Common myeloid progenitor, CD34-positive (primary cell): ENCODE data around the gene IER5.

Experiments used
- CTCF ChIA-PET: fragments of 350-600 bp; sonication (Branson Sonifier 250); formaldehyde crosslinking; loops from one replicate; lab custom pipeline; 2021; ENCODE audit warnings: antibody characterized with exemption; lab: Charles Lee
- POLR2A ChIA-PET: fragments of 350-600 bp; sonication (Branson Sonifier 250); formaldehyde crosslinking; loops from one replicate; lab custom pipeline; 2021; ENCODE audit warnings: antibody characterized with exemption; lab: Charles Lee
- DNase-seq, 3 donors: peaks; one replicate each; pipeline versions ENCODE4 v3.0.0 to v3.0.0-alpha.2; 2013
- H3K27ac ChIP-seq, 2 experiments: 1 replicate in 1 of 2; 2 replicates in 1 of 2; pipeline ENCODE4 v1.7.0; 2013; ENCODE audit warnings: inconsistent platforms in 2 of 2, low read length in 2 of 2, mild to moderate bottlenecking in 2 of 2, low read depth in 1 of 2, moderate library complexity in 1 of 2; ENCODE audit not compliant: severe bottlenecking in 2 of 2, insufficient read depth in 1 of 2, poor library complexity in 1 of 2
- H3K27me3 ChIP-seq, 5 experiments: replicated peaks in 2 of 5; 1 replicate in 3 of 5; 2 replicates in 2 of 5; pipeline versions ENCODE4 v1.6.1 to v1.7.0; 2013; ENCODE audit warnings: low read length in 4 of 5, mild to moderate bottlenecking in 2 of 5, moderate library complexity in 2 of 5, inconsistent platforms in 1 of 5; ENCODE audit not compliant: insufficient read depth in 5 of 5, control insufficient read depth in 4 of 5
- H3K36me3 ChIP-seq, 4 experiments: 1 replicate in 2 of 4; 2 replicates in 2 of 4; pipeline versions ENCODE4 v1.6.1 to v1.7.0; 2013; ENCODE audit warnings: low read length in 3 of 4, control low read depth in 1 of 4, mild to moderate bottlenecking in 1 of 4; ENCODE audit not compliant: control insufficient read depth in 4 of 4, insufficient read depth in 4 of 4
- H3K4me1 ChIP-seq, 4 experiments: 1 replicate in 3 of 4; 2 replicates in 1 of 4; pipeline versions ENCODE4 v1.6.1 to v1.7.1; 2013; ENCODE audit warnings: low read length in 3 of 4, mild to moderate bottlenecking in 3 of 4, control low read depth in 1 of 4, inconsistent platforms in 1 of 4, moderate library complexity in 1 of 4; ENCODE audit not compliant: control insufficient read depth in 4 of 4, insufficient read depth in 4 of 4; ENCODE audit errors: control extremely low read depth in 1 of 4
- H3K4me3 ChIP-seq, 7 experiments: 1 replicate in 4 of 7; 2 replicates in 3 of 7; pipeline versions ENCODE4 v1.5.1 to v1.7.0; 2013; ENCODE audit warnings: mild to moderate bottlenecking in 7 of 7, low read length in 6 of 7, moderate library complexity in 6 of 7, inconsistent platforms in 2 of 7, low read depth in 2 of 7, control low read depth in 1 of 7; ENCODE audit not compliant: insufficient read depth in 4 of 7, control insufficient read depth in 1 of 7; ENCODE audit errors: extremely low read depth in 1 of 7
- H3K9me3 ChIP-seq, 5 experiments: 1 replicate in 4 of 5; 2 replicates in 1 of 5; pipeline versions ENCODE4 v1.6.1 to v1.7.1; 2013; ENCODE audit warnings: low read length in 4 of 5, mild to moderate bottlenecking in 2 of 5, inconsistent platforms in 1 of 5, low read depth in 1 of 5, moderate library complexity in 1 of 5; ENCODE audit not compliant: control insufficient read depth in 4 of 5, insufficient read depth in 2 of 5; ENCODE audit errors: control extremely low read depth in 1 of 5
- WGBS: methylation state at CpG from one replicate; pipeline ENCODE4 v1.1.5; 2013; ENCODE audit not compliant: insufficient coverage; 5-methylcytosine and 5-hydroxymethylcytosine counted together

Gene IER5

GRCh38 chr1:181076852-181077251, 11.6 kb upstream of the IER5 start:
- WGBS = 100% methylated on average over 2 of the region's 3 CpGs
- DNase-seq = no peak
- Histone ChIP-seq H3K27ac (no peak overlapping the region), H3K9me3 (peaks cover 0 to 2% (median 0%) of the 10 kb centered on the region in 5 experiments), H3K4me1 (peaks cover 0 to 20% (median 0%) of the 10 kb centered on the region in 4 experiments), H3K36me3 (no peaks in the 10 kb centered on the region), H3K4me3 (no peak overlapping the region), H3K27me3 (no peaks in the 10 kb centered on the region)
- POLR2A ChIA-PET = no interaction called here
- CTCF ChIA-PET = interaction anchor here (1.5 to 2.5 kb wide), 2 partner anchors 13 to 65 kb away, joined by 3 to 13 read pairs; no protein-coding TSS in a partner anchor

GRCh38 chr1:181077576-181078242, 10.8 kb upstream of the IER5 start:
- peaks cover 0 to 2% (median 0%) of the 10 kb centered on the region in 5 experiments for H3K9me3 ChIP-seq
- H3K36me3 ChIP-seq = no peaks in the 10 kb centered on the region
- no peak overlapping the region for H3K27ac ChIP-seq
- WGBS = 90% methylated on average over 6 of the region's 7 CpGs
- H3K4me1 ChIP-seq = peaks cover 0 to 20% (median 0%) of the 10 kb centered on the region in 4 experiments
- H3K27me3 ChIP-seq = no peaks in the 10 kb centered on the region
- ChIA-PET POLR2A (interaction anchor here (0.7 kb wide), 1 partner anchor 11 kb away, joined by 3 read pairs; no protein-coding TSS in a partner anchor), CTCF (interaction anchor here (0.7 kb wide), 1 partner anchor 64 kb away, joined by 3 read pairs; no protein-coding TSS in a partner anchor)
- no peak overlapping the region for H3K4me3 ChIP-seq
- no peak for DNase-seq

- ChIA-PET POLR2A (interaction anchor here (0.9 kb wide), 1 partner anchor 10 kb away, joined by 3 read pairs; no protein-coding TSS in a partner anchor), CTCF (interaction anchor here (0.8 to 3.2 kb wide), 7 partner anchors 10 to 561 kb away, joined by 3 to 32 read pairs (median 3); no protein-coding TSS in a partner anchor)
- Histone ChIP-seq H3K36me3 (no peaks in the 10 kb centered on the region), H3K27ac (no peak overlapping the region), H3K27me3 (no peaks in the 10 kb centered on the region), H3K4me3 (no peak overlapping the region), H3K4me1 (peaks cover 0 to 25% (median 0%) of the 10 kb centered on the region in 4 experiments), H3K9me3 (peaks cover 0 to under 1% (median 0%) of the 10 kb centered on the region in 5 experiments)
- DNase-seq = no peak
- WGBS = no CpG with 5 or more reads among the region's 2 CpGs
Measured at GRCh38 chr1:181079382-181079781, 9.1 kb upstream of the IER5 start.

- CTCF ChIA-PET = interaction anchor here (0.8 to 3.2 kb wide), 9 partner anchors 10 to 562 kb away, joined by 3 to 32 read pairs (median 3); no protein-coding TSS in a partner anchor
- Histone ChIP-seq H3K36me3 (no peaks in the 10 kb centered on the region), H3K9me3 (no peaks in the 10 kb centered on the region), H3K4me1 (peaks cover 0 to 27% (median 0%) of the 10 kb centered on the region in 4 experiments), H3K27me3 (no peaks in the 10 kb centered on the region), H3K4me3 (no peak overlapping the region), H3K27ac (no peak overlapping the region)
- DNase-seq = no peak
- 83% methylated on average over 2 of the region's 4 CpGs for WGBS
- POLR2A ChIA-PET = interaction anchor here (0.9 kb wide), 1 partner anchor 9 kb away, joined by 3 read pairs; no protein-coding TSS in a partner anchor
Measured at GRCh38 chr1:181079920-181080319, 8.6 kb upstream of the IER5 start.

GRCh38 chr1:181080556-181080955, 7.9 kb upstream of the IER5 start:
- Histone ChIP-seq H3K9me3 (no peaks in the 10 kb centered on the region), H3K27me3 (no peaks in the 10 kb centered on the region), H3K27ac (no peak overlapping the region), H3K4me3 (no peak overlapping the region), H3K4me1 (peaks cover 0 to 27% (median 0%) of the 10 kb centered on the region in 4 experiments), H3K36me3 (no peaks in the 10 kb centered on the region)
- POLR2A ChIA-PET = no interaction called here
- no CpG with 5 or more reads among the region's 4 CpGs for WGBS
- CTCF ChIA-PET = interaction anchor here (1.1 to 3.2 kb wide), 6 partner anchors 11 to 600 kb away, joined by 3 to 32 read pairs (median 3); no protein-coding TSS in a partner anchor
- peak in 2 of 3 donors; percentile 60 to 70 for DNase-seq

GRCh38 chr1:181081395-181081794, 7.1 kb upstream of the IER5 start:
- no peak overlapping the region for H3K4me3 ChIP-seq
- WGBS = 59% methylated on average over 2 of the region's 3 CpGs
- no peak for DNase-seq
- H3K27ac ChIP-seq = no peak overlapping the region
- H3K36me3 ChIP-seq = no peaks in the 10 kb centered on the region
- CTCF ChIA-PET = interaction anchor here (0.8 to 3.2 kb wide), 5 partner anchors 23 to 601 kb away, joined by 3 to 32 read pairs (median 3); no protein-coding TSS in a partner anchor
- POLR2A ChIA-PET = no interaction called here
- no peaks in the 10 kb centered on the region for H3K9me3 ChIP-seq
- peaks cover 0 to 27% (median 0%) of the 10 kb centered on the region in 4 experiments for H3K4me1 ChIP-seq
- no peaks in the 10 kb centered on the region for H3K27me3 ChIP-seq
